ENCODE measurements around the gene ART3.
"Not testable (repeated sequence)": the region's sequence is repeated elsewhere in the genome, so short reads cannot be mapped to it uniquely, and the experiment has no call there.

Gene ART3

DNA sequence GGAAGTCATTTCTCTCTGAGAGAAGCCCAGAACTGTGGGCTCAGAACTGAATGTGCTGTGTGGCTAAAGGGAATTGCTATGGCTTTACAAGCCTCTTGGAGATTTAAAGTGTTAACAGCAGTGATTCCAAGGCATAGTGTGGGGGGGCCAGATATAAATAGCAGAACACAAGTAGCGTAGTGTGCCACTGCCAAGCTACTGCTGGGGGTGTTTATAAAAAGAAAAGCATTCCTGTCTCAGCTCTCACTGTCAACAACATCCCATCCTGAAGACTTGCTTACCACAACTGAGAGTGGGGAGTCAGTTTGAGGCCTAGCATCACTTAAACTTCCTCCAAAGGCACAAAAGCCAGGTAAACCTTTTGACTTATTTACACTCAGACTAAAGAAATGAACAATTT, at the start of gene ART3:
Gene ART3 (plus strand): TSS at position 242 of the 400 bp plus-strand sequence. CDS start 1,181 bp downstream, outside the sequence.
- DNase-seq = no peak

DNA sequence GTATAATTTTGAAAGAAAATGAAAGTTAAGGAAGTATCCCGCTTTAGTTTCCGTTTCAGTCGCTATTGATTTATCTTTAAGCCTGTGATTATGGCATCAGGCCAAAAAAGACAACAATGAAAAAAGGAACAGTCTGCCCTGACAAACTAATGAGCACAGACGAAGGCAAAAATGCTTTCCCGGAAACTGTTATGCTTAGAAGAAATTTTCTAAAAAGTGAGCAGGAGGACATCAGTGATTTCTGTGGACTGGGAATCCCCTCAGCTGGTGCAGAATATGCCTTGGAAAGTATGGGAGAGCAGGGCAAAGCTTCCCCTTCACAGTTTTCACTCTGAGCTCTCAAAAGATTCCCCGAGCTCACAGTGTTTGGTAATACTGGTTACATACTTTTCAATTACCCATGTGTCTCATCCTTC, 46.2 kb upstream of the ART3 start:
- DNase-seq = no peak

GRCh38 chr4:76029300-76029699, 45.2 kb upstream of the ART3 start:
- no peak for DNase-seq

- no peak for DNase-seq
These were observed 39.4 kb upstream of the ART3 start for GRCh38 chr4:76035141-76035540.

DNA sequence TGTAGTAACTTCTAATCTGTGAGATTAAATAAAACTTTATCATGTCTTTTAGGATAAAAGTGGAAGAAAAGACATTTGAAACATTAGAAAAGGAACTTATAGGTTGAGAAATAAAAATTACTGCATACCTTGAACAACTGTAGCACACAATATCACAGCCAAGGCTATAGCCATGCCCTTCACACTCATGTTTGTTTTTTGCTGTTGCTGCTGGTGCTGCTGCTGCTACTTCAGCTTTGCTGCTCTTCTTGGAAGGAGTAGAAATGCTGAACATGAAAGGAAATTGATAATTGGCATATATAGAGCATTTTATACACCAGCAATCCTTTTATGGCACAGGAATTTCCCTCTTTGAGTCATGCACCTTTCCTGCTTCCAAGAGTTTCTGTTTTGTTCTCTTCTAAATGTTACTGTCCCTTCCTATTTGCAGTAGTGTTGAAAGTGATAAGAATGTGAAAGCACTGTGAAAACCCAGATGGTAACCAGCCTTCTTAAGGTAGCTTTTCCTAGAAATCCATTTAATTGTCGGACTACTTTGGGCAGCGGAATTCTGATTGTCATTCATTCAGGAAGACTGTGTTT, 38.6 kb upstream of the ART3 start, which contains the start of gene CXCL11:
Gene CXCL11 (minus strand): TSS at position 272 of the 582 bp plus-strand sequence. CDS start 83 bp downstream, at position 189.
- DNase-seq = no peak

DNA sequence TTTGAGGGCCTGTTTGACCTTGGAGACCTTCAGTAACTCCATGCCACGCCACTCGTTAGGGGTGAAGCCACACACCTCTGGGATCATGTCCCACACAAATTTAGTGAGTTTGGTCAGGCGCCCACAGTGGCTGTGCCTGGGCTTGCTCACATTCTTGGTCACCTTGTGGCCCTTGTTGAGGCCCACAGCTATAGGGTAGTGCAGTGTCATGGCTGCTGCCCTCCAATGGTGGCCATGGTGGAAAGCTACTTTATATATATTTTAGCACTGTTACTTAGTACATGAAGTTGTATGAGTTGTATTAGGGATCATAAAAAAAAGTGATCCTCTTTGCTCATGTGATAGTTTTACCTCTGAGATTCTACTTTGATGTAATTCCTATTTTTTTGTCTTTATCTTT, 37.7 kb upstream of the ART3 start:
- no peak for DNase-seq

DNA sequence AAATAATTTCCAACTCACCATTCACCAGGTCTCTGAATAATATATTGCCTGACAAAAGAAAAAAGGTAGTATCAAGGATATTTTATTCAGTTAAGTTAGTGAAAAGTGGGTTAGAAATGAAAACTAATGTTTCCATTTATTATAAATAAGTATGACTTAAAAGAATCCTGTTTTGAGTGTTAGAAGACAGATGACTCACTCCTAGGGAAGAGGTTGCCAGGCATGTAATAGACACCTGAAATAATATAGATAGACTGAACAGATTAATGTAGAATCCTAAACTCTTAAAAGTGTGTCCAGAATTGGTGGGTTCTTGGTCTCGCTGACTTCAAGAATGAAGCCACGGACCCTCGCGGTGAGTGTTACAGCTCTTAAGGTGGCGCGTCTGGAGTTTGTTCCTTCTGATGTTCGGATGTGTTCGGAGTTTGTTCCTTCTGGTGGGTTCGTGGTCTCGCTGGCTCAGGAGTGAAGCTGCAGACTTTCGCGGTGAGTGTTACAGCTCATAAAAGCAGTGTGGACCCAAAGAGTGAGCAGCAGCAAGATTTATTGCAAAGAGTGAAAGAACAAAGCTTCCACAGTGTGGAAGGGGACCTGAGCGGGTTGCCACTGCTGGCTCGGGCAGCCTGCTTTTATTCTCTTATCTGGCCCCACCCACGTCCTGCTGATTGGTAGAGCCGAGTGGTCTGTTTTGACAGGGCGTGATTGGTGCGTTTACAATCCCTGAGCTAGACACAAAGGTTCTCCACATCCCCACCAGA, 32.1 kb upstream of the ART3 start:
- DNase-seq = not testable (repeated sequence)

DNA sequence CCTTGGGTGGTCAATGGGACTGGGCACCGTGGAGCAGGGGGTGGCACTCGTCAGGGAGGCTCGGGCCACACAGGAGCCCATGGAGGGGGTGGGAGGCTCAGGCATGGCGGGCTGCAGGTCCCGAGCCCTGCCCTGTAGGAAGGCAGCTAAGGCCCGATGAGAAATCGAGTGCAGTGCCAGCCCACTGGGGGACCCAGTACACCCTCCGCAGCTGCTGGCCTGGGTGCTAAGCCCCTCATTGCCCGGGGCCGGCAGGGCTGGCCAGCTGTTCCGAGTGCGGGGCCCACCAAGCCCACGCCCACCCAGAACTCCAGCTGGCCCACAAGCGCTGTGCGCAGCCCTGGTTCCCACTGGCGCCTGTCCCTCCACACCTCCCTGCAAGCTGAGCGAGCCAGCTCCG, 31.2 kb upstream of the ART3 start:
- DNase-seq = not testable (repeated sequence)

DNA sequence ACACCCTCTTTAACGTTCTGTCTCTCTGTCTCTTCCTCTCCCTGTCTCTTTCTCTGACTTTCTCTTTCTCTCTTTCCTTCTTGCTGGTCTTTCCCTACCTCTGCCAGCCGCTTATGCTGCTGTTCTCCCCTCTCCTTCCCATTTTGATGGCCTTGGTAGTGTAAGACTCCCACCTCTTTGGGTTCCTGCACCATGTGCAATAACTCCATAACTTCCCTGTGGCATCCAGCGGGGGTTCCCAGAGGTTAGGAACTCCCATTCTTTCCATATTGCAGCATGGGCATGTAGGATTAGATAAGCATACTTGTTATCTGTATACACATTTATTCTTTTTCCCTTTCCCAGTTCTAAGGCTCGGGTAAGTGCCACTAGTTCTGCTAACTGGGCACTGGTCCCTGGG, 29.8 kb upstream of the ART3 start:
- not testable (repeated sequence) for DNase-seq

GRCh38 chr4:76049860-76050416, 24.6 kb upstream of the ART3 start:
- DNase-seq = not testable (repeated sequence)

GRCh38 chr4:76050560-76051050, 23.9 kb upstream of the ART3 start:
- not testable (repeated sequence) for DNase-seq

- no peak for DNase-seq
These were observed 20.8 kb upstream of the ART3 start for GRCh38 chr4:76053730-76054129.

- no peak for DNase-seq
These were observed 19.5 kb upstream of the ART3 start for GRCh38 chr4:76055016-76055415.

GRCh38 chr4:76055421-76055820, 19.1 kb upstream of the ART3 start:
- no peak for DNase-seq

DNA sequence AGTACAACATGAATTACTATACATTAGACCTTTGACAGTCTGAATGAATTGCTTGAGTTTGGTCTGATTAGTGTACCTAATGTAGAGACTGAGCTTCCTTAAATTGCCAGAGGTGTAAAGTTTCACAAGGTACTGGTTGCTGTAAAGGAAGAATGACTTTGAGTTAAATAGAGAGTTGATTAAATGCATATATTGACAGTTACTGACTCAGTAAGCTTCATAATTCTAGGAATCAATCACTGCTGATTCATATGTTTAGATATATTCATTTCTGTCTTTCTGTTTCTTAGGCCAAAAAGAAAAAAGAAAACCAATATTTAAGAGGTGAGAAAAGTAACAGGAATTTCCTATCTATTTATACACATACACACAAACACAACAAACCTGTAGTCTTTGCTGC, 16.2 kb upstream of the ART3 start:
- DNase-seq = no peak

DNA sequence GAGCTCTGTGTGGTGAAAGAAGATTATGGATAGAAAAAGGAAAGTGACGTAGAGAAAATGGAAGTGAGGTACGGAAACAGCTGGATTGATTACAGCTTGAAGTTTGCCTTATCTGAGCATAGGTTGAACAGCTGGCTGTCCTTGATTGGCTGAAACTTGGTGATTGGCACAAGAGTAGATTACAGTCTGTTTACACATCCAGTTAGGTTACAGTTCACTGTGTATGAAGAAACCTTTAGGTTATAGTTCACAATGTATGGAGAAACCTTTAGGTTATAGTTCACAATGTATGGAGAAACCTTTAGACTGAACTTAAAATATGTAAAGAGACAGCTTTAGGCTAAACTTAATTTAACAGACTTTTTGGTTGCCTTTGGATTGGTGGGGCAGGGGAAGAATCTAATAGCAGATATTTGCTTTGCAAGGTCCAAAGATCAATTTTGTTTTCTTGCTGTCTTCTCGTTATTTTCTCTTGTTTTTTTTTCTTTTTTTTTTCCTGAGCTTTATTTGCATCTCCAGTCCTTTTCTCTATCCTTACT, 15.6 kb upstream of the ART3 start:
- no peak for DNase-seq

DNA sequence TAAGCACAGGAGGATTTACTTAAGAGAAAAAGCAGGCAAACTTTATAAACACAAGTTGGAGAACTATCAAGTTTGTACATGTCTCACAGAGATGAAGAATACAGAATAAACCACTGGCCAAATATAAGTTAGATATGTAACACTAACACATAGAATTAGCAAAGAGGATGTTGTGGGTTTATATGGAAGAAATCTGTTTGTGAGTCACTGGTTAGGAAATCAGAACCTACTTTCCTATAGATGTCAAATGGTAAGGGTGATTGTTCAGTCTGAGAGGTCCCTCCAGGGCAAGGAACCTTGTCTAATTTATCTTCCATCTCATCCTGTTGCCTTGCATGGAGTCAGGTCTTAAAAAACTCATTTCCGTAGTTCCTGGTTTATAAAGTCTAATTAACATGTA, 14.8 kb upstream of the ART3 start:
- DNase-seq = no peak

- no peak for DNase-seq
These were observed 14.0 kb upstream of the ART3 start for GRCh38 chr4:76060506-76060905.

DNA sequence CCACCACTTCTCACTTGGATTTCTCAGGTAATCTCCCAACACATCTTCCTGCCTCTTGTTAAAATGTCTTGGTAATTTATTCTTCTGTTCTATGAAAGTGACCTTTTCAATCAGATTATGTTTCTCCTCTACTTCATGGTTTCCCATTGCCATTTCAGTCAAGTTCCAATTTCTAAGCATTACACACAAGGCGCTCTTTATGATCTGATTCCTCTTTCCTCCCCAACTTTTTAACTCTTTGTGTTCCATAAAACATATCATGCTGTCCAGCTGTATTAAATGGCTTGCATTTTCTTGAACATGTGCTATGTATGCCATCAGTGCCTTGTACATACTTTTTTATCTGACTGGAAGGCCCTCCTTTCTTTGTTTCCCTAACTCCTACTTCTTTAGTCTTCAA, 13.1 kb upstream of the ART3 start:
- no peak for DNase-seq

- no peak for DNase-seq
These were observed 12.5 kb upstream of the ART3 start for GRCh38 chr4:76061982-76062381.

DNA sequence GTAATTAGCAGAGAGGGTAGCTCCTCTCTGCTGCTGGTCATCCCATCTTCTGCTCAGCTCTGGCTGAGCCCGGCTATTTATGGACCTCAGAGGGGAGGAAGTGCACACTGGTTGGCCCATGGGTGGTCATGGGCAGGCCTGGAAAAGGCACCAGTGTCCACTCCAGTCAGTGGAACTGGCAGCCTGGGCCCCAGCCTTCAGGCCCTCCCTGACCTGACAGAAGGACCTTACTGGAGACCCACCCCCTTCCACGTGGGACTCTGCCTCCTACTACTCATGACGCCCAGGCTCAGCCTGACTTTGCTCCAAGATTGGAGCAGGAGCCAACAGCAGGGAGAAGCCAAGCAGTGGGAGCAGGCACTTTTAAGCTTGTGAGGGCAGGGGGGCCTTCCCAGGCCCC, 8.0 kb upstream of the ART3 start:
- no peak for DNase-seq

DNA sequence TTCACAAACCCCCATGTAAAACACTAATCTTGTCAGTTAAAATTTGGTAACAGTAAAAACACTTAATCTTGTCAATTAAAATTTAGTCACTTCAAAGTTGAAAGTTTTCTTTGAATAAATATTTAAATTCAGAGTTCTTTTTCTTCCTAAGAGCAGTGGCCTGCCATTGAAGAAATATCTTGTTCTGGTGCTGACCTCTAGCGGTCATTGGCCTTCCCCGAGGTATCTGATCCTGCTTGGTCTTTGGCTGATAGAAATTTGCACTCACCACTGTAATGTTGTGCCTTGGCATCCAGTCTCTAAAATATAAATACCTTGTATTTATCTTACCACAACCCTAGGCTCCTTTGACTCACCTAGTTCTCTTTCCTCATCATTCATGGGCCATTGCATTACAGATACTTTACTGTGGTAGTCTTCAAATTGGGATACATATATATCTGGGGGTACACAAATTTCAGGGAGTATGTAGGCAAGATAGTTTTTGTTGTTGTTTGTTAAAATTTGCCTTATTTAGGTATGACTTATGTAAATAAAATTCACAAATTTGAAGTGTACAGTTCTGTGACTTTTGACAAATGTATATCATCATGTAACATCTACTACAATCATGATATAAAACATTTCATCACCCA, 6.7 kb upstream of the ART3 start:
- peak; percentile 75 for DNase-seq

- DNase-seq = no peak
These were observed 1.7 kb upstream of the ART3 start for GRCh38 chr4:76072760-76073159.
